GM23338 (cell line): ENCODE measurements around the gene TAPBPL. TPM values are rescaled to one million over a fixed set of nuclear protein-coding genes. Genes with fewer than 3 reads are reported as not detected.

Experiments
- ATAC-seq: fragments of 200-7000 bp; cut with Tn5 transposase; 3 replicates; pipeline ENCODE4 v1.9.1; 2020
- DNase-seq: peaks from one replicate; pipeline ENCODE4 v3.0.0-alpha.2; 2015; ENCODE audit warnings: low spot score
- H2AFZ ChIP-seq: fragments of 200-600 bp; sonication (generic); 2 replicates; pipeline ENCODE4 v1.8.0; 2016; ENCODE audit warnings: antibody characterized with exemption, mild to moderate bottlenecking, moderate library complexity
- H3F3A ChIP-seq: fragments of 200-600 bp; sonication (generic); replicated peaks from 2 replicates; pipeline ENCODE4 v1.8.0; 2017; ENCODE audit warnings: antibody characterized with exemption, mixed run types, low read depth
- H3K27ac ChIP-seq: fragments of 200-600 bp; sonication (generic); 2 replicates; pipeline ENCODE4 v1.6.1; 2016; ENCODE audit warnings: low read depth
- H3K27me3 ChIP-seq: fragments of 200-600 bp; sonication (generic); 2 replicates; pipeline ENCODE4 v1.8.0; 2016; ENCODE audit warnings: mild to moderate bottlenecking, mixed run types, moderate library complexity; ENCODE audit not compliant: insufficient read depth
- H3K36me3 ChIP-seq: fragments of 200-600 bp; sonication (generic); 2 replicates; pipeline ENCODE4 v1.8.0; 2016; ENCODE audit warnings: mild to moderate bottlenecking; ENCODE audit not compliant: insufficient read depth
- H3K4me1 ChIP-seq: fragments of 200-600 bp; sonication (generic); 2 replicates; pipeline ENCODE4 v1.8.0; 2016; ENCODE audit warnings: mild to moderate bottlenecking, moderate library complexity; ENCODE audit not compliant: insufficient read depth
- H3K4me2 ChIP-seq: fragments of 200-600 bp; sonication (generic); 2 replicates; pipeline ENCODE4 v1.7.1; 2017; ENCODE audit warnings: mixed run types
- H3K4me3 ChIP-seq: fragments of 200-600 bp; sonication (generic); 2 replicates; pipeline ENCODE4 v1.6.1; 2016; ENCODE audit warnings: mixed run types
- H3K79me2 ChIP-seq: fragments of 200-600 bp; sonication (generic); replicated peaks from 2 replicates; pipeline ENCODE4 v1.8.0; 2017; ENCODE audit warnings: mild to moderate bottlenecking; ENCODE audit not compliant: insufficient read depth
- H3K9me2 ChIP-seq: fragments of 200-600 bp; sonication (generic); 2 replicates; pipeline ENCODE4 v1.8.0; 2017; ENCODE audit not compliant: insufficient read depth
- H4K20me1 ChIP-seq: fragments of 200-600 bp; sonication (generic); replicated peaks from 2 replicates; pipeline ENCODE4 v1.8.0; 2017; ENCODE audit warnings: mild to moderate bottlenecking; ENCODE audit not compliant: insufficient read depth
- H3K27ac Mint-ChIP-seq: 2 replicates; pipeline ENCODE4 v1.8.0; 2020; ENCODE audit warnings: inconsistent platforms, mild to moderate bottlenecking, moderate library complexity, mixed read lengths
- H3K27me3 Mint-ChIP-seq: 3 replicates; pipeline ENCODE4 v1.8.0; 2022; ENCODE audit warnings: low read depth, mild to moderate bottlenecking, moderate library complexity, mixed read lengths, inconsistent platforms; ENCODE audit not compliant: insufficient read depth, poor library complexity
- H3K36me3 Mint-ChIP-seq: 3 replicates; pipeline ENCODE4 v1.8.0; 2021; ENCODE audit warnings: low read depth, mild to moderate bottlenecking, inconsistent platforms, moderate library complexity, mixed read lengths
- H3K4me1 Mint-ChIP-seq: 3 replicates; pipeline ENCODE4 v1.8.0; 2020; ENCODE audit warnings: mild to moderate bottlenecking, inconsistent platforms, mixed read lengths
- H3K4me3 Mint-ChIP-seq: 3 replicates; pipeline ENCODE4 v1.8.0; 2021; ENCODE audit warnings: moderate library complexity, mild to moderate bottlenecking, inconsistent platforms, mixed read lengths
- H3K9me3 Mint-ChIP-seq: 3 replicates; pipeline ENCODE4 v1.8.0; 2020; ENCODE audit warnings: moderate library complexity, mild to moderate bottlenecking, inconsistent platforms, mixed read lengths
- CREB1 ChIP-seq: fragments of 250-450 bp; sonication (Bioruptor Pico); IDR thresholded peaks from 2 replicates; pipeline ENCODE4 v1.5.0; 2020; ENCODE audit warnings: low read depth, mild to moderate bottlenecking, moderate library complexity
- CTCF ChIP-seq, 2 experiments: fragments of 200-600 bp in 1 of 2; sonication (generic) in 1 of 2; conservative IDR thresholded peaks; 2 replicates each; pipeline versions ENCODE4 v1.5.1 to v1.6.1; 2016 to 2017; ENCODE audit warnings: antibody characterized with exemption in 2 of 2, low read depth in 2 of 2, mild to moderate bottlenecking in 2 of 2, moderate library complexity in 1 of 2
- EZH2 ChIP-seq: fragments of 200-600 bp; sonication (generic); IDR thresholded peaks from one replicate; pipeline ENCODE4 v1.8.0; 2017; ENCODE audit warnings: antibody characterized with exemption, mild to moderate bottlenecking, low read depth; ENCODE audit not compliant: unreplicated experiment
- EZH2phosphoT487 ChIP-seq: fragments of 200-600 bp; sonication (generic); IDR thresholded peaks from one replicate; pipeline ENCODE4 v1.8.1; 2018; ENCODE audit warnings: antibody characterized with exemption; ENCODE audit not compliant: unreplicated experiment
- JUNB ChIP-seq: IDR thresholded peaks from one replicate; pipeline ENCODE4 v1.6.1; 2016; ENCODE audit warnings: antibody characterized with exemption; ENCODE audit not compliant: unreplicated experiment
- POLR2AphosphoS5 ChIP-seq: IDR thresholded peaks from 2 replicates; pipeline ENCODE4 v1.6.1; 2016; ENCODE audit warnings: antibody characterized with exemption, low read depth
- REST ChIP-seq: IDR thresholded peaks from one replicate; pipeline ENCODE4 v1.6.1; 2018; ENCODE audit warnings: antibody characterized with exemption; ENCODE audit not compliant: unreplicated experiment
- STAT1 ChIP-seq: IDR thresholded peaks from one replicate; pipeline ENCODE4 v1.6.1; 2016; ENCODE audit warnings: antibody characterized with exemption; ENCODE audit not compliant: unreplicated experiment
- ZNF114 ChIP-seq: fragments of 250-450 bp; sonication (Bioruptor Pico); IDR thresholded peaks from 2 replicates; pipeline ENCODE4 v1.5.0; 2020; ENCODE audit warnings: mild to moderate bottlenecking, moderate library complexity
- ZNF331 ChIP-seq: fragments of 250-450 bp; sonication (Bioruptor Pico); IDR thresholded peaks from 2 replicates; pipeline ENCODE4 v1.5.0; 2020; ENCODE audit warnings: low read depth, mild to moderate bottlenecking, moderate library complexity
- ZNF462 ChIP-seq: fragments of 250-450 bp; sonication (Bioruptor Pico); IDR thresholded peaks from 2 replicates; pipeline ENCODE4 v1.5.0; 2020; ENCODE audit warnings: mild to moderate bottlenecking, moderate library complexity
- polyA plus RNA-seq: library from polyadenylated mRNA; unstranded; fragments of >200 nt; fragmentation: Nextera tagmentation; extraction: Ambion mirVana; gene quantifications from 2 replicates; pipeline ENCODE4 v1.2.1, GENCODE V29; 2016
- total RNA-seq: library from RNA; depleted of rRNA; stranded (reverse); fragments of >200 nt; shearing (Covaris generic); gene quantifications from 2 replicates; pipeline ENCODE4 v1.2.3, GENCODE V29; 2014
- TF ChIP-seq, protein P1 (sequence below): IDR thresholded peaks from 2 replicates; pipeline ENCODE4 v1.6.1; 2016; ENCODE audit warnings: antibody characterized with exemption

TAPBPL gene
- total and polyA plus RNA-seq, 2 experiments from 2014 or later = 0.59 to 0.65 TPM

- Histone ChIP-seq H3K4me1 (no peaks in the 10 kb centered on the region), H3K9me2 (no peaks in the 10 kb centered on the region), H4K20me1 (no peaks in the 10 kb centered on the region), H2AFZ (0 out of 2 replicates have a peak overlapping the region, but pooled peaks have one; percentile 23), H3K27ac (no peak overlapping the region), H3K4me2 (no peak overlapping the region), H3K79me2 (no peaks in the 10 kb centered on the region), H3K27me3 (no peaks in the 10 kb centered on the region), H3K4me3 (no peak overlapping the region), H3F3A (no peaks in the 10 kb centered on the region), H3K36me3 (no peaks in the 10 kb centered on the region)
- DNase-seq = no peak
- TF ChIP-seq CREB1 (CRISPR knock-in tag) (no peak), ZNF114 (no peak), POLR2AphosphoS5 (no peak), EZH2 (no peak), REST (no peak), EZH2phosphoT487 (no peak), ZNF462 (no peak), JUNB (no peak), CTCF (conservative IDR thresholded peaks at IDR 0.05; ENCODE audit: low read depth in 2 of 2) (no peak), STAT1 (no peak), ZNF331 (CRISPR knock-in tag) (no peak)
- TF ChIP-seq, protein P1, sequence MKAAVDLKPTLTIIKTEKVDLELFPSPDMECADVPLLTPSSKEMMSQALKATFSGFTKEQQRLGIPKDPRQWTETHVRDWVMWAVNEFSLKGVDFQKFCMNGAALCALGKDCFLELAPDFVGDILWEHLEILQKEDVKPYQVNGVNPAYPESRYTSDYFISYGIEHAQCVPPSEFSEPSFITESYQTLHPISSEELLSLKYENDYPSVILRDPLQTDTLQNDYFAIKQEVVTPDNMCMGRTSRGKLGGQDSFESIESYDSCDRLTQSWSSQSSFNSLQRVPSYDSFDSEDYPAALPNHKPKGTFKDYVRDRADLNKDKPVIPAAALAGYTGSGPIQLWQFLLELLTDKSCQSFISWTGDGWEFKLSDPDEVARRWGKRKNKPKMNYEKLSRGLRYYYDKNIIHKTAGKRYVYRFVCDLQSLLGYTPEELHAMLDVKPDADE = no peak
- Mint-ChIP-seq H3K27ac (no peak overlapping the region), H3K36me3 (no peaks in the 10 kb centered on the region), H3K9me3 (no peaks in the 10 kb centered on the region), H3K27me3 (no peaks in the 10 kb centered on the region), H3K4me3 (no peak overlapping the region), H3K4me1 (no peaks in the 10 kb centered on the region)
- ATAC-seq = no peak
These were observed 45.9 kb upstream of the TAPBPL start for GRCh38 chr12:6405963-6406362.
